ENCODE measurements around the gene RNF19B.

Gene RNF19B

DNA sequence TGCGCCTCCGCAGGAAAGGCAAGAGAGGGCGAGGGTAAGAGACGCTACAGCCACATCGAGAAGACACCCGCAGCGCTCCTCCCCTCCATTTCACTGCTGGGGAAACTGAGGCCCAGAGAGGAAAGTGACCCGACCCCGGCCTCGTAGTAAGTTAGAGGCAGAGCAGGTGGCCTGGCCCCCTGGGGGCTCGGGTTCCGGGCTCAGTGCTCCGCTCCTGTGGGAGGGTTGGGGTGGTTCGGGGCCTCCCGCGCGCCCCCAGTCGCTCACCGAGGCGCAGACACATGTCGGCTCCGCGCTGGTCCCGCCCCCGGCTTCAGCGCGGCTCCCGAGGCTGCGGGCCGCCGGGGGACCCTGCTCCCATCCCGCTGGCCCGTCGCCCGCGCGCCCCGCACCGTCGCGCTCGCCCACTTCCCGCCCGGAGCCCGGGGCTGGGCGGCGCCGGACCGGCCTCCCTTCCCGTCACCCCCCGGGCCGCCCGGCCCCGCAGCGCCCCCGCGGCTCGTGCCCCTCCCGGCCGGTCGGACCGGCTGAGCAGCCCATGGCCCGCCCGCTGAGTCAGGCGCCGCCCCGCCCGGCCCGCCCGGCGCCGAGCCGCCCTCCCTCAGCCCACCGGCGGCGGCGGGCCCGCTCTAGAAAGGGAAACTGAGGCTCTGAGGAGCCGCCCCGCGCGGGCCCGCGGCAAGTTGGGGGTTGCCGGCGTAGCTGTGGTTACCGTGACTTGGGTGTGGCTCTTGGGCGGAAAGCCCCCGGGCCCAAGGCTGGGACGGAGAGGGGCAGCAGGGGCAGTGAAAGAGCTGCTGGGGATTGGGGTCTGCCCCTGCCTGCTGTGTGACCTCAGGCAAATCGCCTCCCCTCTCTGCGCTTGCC lies 63.4 kb downstream of the RNF19B start, which contains the start of gene TMEM54:
TSS of gene TMEM54 (minus strand) at position 434 of the 867 bp plus-strand sequence. CDS start at position 283, 151 bp downstream.
- DNase-seq (ENCODE audit: low spot score): peak; percentile 81

DNA sequence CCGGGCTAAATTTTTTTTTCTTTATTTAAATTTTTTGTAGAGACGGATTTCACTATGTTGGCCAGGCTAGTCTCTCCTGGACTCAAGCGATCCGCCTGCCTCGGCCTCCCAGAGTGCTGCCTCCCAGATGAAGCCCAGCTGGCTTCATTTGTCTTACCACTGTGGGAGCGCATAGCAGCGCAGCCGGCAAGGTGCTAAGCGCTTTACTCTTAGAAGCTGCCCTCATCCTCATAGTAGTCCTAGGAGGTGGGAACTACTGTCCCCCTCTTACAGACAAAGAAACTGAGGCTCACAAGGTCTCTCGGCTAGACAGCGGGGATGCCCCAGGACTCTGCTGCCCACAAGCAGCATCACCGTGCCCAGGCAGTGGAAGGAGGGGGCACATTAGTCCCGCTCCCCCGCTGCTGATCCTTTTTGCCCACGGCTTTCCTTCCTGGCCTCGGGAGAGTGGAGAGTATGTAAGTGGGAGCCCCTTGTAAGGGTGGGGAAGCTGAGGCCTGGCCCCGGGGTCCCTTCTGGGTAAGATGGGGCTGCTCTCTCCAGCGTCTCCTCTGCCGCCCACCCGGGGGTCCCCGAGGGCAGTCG lies 64.1 kb downstream of the RNF19B start:
- peak; percentile 32 for DNase-seq (ENCODE audit: low spot score)

DNA sequence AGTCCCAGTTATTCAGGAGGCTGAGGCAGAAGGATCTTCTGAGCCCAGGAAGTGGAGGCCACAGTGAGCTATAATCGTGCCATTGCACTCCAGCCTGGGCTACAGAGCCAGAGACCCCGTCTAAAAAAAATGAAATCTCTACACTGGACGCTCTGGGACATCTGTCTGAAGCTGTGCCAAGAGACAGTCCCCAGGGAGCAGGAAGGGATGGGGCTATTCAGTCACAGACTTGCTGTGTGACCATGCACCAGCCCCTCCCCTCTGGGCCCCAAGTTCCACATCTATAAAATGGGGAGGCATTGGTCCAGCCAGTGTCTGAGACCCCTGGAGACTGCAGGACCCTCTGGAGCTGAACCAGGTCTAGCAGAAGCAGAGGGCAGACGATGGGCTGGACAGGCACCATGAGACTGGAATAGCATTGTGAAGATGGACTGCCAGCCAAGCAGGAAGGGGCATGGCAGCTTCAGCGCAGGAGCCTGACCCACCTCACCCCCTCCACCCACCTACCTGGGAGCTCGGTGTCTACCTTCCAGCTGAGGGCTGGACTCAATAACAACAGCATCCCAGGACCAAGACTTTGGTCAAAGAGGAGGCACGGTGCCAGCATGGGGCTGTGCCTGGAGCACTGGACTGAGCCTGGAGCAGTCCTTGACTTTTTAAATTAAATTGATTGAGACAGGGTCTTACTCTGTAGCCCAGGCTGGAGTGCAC lies 64.9 kb downstream of the RNF19B start:
- DNase-seq (ENCODE audit: low spot score): no peak

DNA sequence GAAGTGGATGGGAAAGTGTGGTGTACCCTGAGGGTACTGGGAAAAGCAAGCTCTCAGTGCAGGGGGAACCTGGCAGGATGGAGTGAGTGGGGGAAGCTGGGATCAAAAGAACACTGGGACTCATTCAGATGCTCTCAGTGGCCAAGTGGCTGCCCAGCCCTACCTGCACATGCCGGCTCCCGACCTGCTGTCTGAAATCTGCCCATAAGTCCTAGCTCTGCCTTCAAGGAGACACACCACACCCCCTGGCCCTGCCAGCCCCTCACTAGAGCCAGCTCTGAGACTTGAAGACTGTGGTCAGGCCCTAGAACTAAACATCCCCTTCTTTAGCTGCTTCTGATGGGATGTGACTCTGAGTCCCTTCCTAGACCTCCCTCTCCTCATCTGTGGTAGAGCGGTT lies 65.7 kb downstream of the RNF19B start:
- no peak for DNase-seq (ENCODE audit: low spot score)

DNA sequence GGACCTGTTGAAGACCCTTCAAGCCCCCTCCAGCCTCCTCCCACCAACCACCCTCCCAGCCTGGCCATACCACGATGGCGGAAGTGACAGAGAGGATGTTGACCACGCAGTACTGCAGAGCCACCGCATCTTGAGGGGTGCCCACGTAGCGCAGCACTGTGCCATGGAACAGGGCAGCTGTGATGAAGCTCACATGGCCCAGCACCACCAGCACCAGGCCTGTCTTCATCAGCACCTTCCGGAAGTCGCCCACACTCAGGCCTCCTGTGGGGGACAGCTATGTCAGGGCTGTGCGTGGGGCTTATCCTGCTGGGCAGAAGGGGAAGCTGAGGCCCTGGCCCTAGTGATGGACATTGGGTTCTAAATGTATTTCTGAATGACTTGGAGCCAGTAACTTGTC lies 66.6 kb downstream of the RNF19B start:
- no peak for DNase-seq (ENCODE audit: low spot score)

DNA sequence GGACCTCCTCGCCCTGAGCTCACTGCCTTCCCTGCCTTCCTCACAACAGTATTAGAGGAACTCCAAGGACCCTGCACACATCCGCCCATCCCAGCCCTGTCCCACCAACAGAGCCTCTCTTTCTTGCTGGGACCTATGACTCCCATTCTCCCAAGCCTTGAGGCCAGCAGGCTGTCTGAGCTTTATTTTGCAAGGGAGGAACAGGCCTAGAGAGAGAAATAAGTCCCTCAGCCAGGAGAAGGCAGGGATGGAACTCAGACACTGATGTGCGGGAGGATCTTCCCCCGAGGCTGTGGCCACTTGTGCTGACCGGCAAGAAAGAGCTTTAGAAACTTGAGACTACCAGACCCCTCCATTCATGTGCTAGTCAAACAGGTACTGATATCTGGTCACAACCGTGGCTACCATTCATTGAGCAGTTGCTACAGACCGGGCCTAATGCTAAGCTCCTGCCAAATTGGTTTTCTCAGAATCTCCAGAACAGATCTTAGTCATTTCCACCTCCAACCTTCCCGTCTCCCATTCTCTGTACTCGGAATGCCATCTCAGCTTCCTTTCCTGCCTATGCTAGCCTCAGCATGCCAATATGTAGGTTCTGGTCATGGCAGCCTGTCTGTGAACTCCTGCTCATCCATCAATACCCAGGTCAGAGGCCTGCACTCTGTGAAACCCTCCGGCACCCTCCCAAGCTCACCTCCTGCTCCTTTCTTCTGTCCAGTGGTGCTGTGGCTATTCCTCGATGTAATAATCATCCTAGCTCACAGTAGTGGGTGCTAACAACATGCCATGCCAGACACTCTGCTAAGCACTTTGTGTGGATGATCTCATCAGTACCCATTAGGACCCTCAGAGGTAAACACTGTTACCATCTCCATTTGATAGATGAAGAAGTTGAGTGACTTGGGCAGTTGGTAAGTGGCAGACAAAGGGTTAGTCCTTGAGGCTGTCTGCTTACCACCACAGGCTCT lies 67.2 kb downstream of the RNF19B start:
- DNase-seq (ENCODE audit: low spot score): no peak

DNA sequence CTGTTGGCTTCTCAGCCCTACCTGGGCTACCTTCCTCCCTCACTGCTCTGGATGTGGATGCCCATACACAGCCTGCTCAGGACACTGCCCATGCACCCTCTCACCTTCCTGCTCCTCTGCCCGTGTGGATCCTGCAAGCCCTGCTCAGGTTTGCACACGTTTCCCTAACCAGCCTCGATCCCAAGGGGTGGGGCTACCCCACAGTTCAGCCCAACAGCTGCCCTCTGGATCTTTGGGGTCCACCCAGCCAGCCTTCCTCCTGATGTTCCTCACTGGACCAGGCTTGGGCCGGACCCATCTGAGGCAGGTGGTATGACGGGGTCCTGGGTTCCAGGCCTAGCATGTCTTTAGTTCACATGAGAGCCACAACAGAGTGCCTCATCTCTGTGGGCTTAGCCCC lies 68.2 kb downstream of the RNF19B start:
- no peak for DNase-seq (ENCODE audit: low spot score)

DNA sequence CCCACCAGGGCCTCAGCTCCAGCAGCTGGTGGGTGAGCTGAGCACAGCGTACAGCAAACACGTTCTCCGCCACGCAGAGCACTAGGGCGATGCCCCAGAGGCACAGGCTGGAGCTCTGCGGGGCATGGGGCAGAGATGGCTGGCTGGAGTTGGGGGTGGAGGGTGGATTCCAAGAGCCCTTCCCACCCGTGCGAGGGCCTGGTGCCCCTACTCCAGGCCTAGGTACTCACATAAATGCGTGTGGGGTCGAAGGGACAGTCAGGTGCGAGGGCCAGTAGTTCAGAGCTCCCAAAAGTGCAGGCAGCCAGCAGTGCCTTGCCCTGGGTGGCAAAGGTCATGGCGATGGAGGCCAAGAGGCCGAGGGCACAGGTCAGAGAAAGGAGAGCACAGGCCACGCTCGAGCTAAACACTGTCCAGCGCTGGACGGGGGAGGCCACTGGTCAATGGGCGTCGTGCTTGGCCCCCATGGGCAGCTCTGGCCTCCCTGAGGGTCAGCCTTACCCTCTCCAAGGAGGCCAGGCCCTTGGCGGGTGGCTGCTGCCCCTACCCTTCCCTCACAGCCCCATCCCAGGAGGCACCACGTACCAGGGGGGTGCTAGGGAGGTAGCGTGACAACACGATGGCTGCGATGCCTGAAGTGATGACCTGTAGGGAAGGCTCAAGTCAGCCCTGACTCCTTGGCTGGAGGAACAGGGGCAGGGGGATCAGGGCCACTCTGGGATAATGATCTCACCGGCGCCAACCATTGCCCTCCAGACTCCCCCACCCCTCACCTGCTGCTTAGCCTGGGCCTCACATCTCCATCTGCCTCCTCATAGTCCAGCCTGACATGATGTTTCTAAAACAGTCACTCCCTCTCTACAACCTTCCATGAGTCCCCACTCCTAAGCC lies 69.0 kb downstream of the RNF19B start:
- DNase-seq (ENCODE audit: low spot score): no peak

DNA sequence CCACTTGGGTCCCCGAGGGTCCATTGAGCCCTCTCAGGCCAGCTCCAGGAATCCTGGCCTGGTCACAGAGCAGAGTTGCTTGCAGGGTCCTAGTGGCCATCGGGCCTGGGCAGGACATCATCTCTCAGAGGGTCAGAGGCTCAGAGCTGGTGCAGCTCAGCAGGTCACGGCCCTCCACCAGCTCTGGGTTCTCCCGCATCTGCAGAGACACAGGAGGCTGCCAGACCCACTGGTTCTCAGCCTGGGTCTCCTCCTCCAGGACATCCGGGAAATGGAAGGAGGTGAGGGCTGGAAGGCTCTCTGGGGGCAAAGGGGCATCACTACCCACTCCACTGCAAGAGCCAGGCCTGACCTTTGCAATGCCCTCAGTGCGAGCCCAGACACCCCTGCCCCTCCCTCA lies 69.9 kb downstream of the RNF19B start:
- DNase-seq (ENCODE audit: low spot score): no peak

DNA sequence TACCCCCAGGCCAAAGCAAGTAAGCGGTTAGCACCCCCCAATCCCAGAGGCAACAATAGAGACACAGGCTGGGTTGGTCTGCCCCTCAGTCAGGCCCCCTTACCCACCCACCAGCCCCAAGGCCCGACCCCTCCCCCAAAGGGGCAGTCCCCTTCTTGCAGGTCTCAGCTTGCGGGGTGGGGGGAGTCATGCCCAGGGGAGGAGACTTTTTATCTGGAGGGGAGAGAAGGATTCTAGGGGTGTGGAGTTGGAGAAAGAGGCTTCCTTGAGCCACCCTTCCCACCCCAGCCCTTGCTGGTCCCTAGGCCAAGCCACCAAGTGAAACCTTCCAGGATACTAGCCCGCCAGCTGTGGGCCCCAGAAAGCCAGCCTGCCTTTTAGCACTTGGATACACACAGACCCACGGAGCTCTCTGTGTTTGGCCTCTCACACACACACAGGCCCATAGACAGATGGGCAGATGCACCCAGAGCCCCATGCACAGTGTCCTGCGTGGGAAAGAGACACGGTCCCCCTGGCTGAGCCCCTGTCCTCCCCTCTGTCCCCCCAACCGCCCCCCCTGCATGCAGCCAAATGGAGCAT lies 70.5 kb downstream of the RNF19B start:
- DNase-seq (ENCODE audit: low spot score): peak; percentile 56

DNA sequence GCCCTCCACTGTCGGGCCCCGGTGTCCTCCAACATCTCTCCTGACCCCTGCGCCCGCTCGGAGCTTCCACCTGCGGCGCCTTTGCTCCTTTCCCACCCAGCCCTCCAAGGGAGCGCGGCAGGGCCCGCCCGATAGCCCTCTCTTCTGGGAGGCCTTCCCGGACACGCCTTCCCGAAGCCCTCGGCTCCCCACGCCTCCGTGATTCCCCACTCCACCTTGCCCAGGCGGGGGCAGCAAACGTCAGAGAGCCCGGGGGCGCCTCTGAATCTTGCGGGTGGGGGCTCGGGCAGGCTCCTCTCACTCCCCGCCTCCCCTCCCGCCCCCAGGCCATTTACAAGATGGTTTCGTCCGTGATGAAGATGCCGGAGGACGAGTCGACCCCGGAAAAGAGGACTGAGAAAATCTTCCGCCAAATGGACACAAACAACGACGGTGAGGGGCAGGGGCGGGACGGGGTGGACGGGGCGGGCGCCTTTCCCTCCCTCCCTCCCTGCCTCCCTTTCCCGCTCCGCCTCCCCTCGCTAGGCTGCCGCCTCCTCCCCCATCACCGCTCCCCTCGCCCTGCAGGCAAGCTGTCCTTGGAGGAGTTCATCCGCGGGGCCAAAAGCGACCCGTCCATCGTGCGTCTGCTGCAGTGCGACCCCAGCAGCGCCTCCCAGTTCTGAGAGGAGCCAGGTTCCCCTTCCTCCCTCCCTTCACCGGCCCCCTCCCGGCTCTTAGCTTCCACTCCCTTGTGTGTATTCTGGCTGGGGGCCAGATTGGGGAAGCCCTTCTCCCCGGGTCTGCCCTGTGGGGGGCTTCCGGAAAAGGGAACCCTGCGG lies 71.2 kb downstream of the RNF19B start:
- peak; percentile 78 for DNase-seq (ENCODE audit: low spot score)

DNA sequence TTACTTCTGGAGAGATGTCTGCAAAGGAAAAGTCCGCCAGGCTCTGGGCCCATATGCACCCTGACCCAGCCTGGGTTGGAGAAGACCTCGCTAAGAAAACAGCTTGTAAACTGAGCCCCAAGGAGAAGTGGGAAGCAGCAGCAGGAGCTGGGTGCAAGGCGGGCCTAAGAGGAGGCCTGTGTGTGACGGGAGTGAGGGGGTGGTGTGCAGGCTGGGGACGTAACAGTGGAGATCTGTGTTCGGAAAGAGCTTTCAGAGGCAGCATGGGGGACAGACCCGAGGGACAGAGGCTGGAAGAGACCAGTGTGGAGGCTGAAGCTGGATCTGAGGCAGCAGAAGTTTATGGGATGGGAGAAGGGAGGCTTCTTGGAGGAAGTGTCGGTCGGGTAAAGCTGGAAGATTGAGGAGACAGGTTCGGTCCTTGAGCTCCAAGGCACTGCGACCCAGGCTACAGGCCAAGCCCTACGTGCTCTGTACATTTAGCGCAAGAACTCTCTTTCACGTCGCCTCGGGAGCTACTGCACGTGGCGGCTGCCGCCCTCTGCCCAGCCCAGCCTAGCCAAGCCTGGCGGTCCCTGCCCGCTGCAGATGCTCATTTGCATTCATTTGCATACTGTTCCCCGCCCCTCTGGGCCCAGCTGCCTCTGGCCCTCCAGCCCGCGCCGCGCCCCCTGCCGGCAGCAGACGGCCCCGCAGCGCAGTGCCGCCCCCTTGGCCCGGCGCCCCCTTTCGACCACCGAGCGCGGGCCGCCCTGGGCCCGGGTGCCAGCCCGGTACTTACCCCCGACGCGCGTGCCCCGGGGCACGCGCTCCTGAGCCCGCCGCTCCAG lies 72.0 kb downstream of the RNF19B start:
- DNase-seq (ENCODE audit: low spot score): peak; percentile 95

DNA sequence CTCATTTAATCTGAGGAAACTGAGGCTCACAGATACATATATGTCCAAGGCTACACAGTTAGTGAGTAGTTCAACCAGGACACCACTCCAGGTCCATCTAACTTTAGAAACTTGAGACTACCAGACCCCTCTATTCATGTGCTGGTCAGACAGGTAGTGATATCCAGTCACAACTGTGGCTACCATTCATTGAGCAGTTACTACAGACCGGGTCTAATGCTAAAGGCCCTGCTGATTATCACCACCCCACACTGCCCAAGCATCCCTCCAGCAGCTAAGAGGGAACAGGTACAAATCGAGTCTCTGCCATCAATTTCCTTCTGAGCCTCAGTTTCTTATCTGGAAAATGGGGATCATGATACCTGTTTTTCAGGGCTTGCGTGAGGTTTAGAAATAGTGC lies 73.0 kb downstream of the RNF19B start:
- DNase-seq (ENCODE audit: low spot score): no peak

DNA sequence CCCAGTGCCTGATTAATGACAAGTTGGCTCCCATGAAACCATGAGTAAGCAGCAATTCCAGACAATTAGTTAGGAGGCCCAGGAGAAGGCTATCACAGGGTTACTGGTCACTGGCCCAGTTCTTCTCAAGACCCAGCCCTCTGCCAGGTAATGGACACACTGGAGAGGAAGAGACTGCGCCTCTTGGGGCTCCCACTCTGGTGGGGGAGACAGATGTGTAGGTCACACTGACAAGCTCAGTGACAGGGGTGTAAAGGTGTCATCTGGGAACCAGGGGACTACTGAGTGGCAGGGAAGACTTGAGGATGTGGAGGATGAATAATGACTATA lies 73.4 kb downstream of the RNF19B start:
- no peak for DNase-seq (ENCODE audit: low spot score)

DNA sequence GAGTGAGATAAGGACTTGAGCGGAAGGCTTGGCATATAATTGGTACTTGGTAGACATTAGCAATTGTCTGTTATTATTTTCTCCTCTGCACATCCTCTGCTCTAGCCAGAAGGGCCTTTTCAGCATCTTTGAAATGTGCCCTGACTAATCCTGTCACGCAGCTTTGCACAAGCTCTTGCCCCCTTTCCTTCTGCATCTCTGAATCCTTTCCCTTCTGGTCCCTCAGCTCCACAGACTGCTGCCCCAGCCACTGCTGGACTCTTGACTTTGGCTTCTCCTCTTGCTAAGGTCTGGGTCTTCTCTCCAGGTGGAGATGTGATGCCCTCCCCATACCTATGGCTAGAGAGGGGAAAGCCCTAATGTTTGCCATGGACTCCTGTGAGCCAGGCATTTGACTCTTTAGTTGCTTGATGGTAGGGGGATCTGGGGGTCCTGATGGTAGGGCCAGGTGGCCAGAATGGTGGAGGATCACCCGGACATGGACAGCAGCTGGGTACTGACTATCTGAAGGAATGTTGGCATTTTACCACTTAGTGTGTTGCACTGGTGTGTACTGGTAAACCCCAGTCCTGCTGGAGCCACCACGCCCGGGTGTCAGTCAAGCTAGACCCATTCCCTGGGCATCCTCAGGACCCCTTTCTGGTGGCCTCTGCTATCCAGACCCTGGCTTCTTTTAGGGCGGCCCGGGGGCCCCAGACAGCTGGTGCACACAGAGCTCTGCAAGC lies 73.9 kb downstream of the RNF19B start:
- no peak for DNase-seq (ENCODE audit: low spot score)

DNA sequence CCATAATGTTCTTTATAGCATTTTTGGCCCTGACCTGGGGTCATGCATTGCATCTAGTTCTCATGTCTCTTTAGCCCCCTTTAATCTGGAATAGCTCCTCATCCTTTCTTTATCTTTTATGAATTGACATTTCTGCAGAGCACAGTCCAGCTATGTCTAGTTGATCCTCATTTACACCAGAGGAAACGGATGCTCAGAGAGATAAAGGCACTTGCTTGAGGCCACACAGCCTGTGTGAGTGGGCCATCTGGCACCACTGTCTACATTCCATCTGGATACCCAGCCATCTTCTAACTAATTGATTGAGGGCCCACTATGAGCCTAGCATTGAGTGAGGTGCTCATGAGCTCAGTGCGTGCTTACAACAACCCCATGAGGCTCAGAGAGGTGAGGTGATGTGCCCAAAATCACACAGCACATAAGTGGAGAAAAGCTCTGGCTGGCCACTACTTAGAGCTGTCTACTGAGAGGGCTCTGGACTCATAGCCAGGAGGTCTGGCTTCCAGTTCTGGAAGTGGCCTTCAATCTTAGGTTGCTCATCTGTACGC lies 74.8 kb downstream of the RNF19B start:
- no peak for DNase-seq (ENCODE audit: low spot score)

DNA sequence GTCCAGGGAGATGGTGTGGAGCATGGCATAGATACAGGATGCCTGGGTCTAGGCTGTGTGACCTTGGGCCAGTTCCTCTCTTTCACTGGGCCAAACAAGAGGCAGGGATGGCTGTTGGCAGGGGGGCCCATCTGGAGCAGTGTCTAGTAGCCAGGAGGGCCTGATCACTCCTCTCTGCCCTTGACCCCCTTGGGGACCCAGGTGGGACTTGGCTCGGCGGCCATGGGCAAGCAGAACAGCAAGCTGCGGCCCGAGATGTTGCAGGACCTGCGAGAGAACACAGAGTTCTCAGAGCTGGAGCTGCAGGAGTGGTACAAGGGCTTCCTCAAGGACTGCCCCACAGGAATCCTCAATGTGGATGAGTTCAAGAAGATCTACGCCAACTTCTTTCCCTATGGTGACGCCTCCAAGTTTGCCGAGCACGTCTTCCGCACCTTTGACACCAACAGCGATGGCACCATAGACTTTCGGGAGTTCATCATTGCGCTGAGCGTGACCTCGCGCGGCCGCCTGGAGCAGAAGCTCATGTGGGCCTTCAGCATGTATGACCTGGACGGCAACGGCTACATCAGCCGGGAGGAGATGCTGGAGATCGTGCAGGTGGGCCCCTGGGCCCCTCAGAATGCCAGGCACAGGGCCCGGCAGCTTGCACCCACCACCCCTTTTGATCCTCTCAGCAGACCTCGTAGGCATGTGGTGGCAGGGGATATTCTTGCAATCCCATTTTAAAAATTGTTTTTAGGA lies 75.8 kb downstream of the RNF19B start:
- DNase-seq (ENCODE audit: low spot score): no peak

Measured in iPS-NIHi11 (cell line).